ENCODE data around the gene NPC2. TPM values are rescaled to one million over a fixed set of nuclear protein-coding genes. Genes with fewer than 3 reads are reported as not detected.

NPC2 gene
- total RNA-seq, 1 experiment from 2014 or later = 87.1 TPM

GRCh38 chr14:74524076-74524811 is 31.1 kb upstream of the NPC2 start:
- in situ Hi-C loops (cut with HindIII; ENCODE audit: low pct_unique_long_range_greater_than_20kb, low sequenced_read_pairs) = no loop called here
- DNase-seq (ENCODE audit: low read depth) = no peak

- in situ Hi-C loops (cut with HindIII; ENCODE audit: low pct_unique_long_range_greater_than_20kb, low sequenced_read_pairs) = no loop called here
- DNase-seq (ENCODE audit: low read depth) = no peak
These were observed 29.6 kb upstream of the NPC2 start for GRCh38 chr14:74522740-74523139.

GRCh38 chr14:74521756-74522155 is 28.7 kb upstream of the NPC2 start:
- DNase-seq (ENCODE audit: low read depth) = no peak
- in situ Hi-C loops (cut with HindIII; ENCODE audit: low pct_unique_long_range_greater_than_20kb, low sequenced_read_pairs) = no loop called here

- no peak for DNase-seq (ENCODE audit: low read depth)
- in situ Hi-C loops (cut with HindIII; ENCODE audit: low pct_unique_long_range_greater_than_20kb, low sequenced_read_pairs) = no loop called here
These were observed 26.4 kb upstream of the NPC2 start for GRCh38 chr14:74519316-74520074.

GRCh38 chr14:74518221-74518620 is 25.1 kb upstream of the NPC2 start:
- DNase-seq (ENCODE audit: low read depth) = no peak
- in situ Hi-C loops (cut with HindIII; ENCODE audit: low pct_unique_long_range_greater_than_20kb, low sequenced_read_pairs) = no loop called here

- in situ Hi-C loops (cut with HindIII; ENCODE audit: low pct_unique_long_range_greater_than_20kb, low sequenced_read_pairs) = no loop called here
- DNase-seq (ENCODE audit: low read depth) = no peak
These were observed 24.6 kb upstream of the NPC2 start for GRCh38 chr14:74517731-74518130.

- DNase-seq (ENCODE audit: low read depth) = peak; percentile 15
- in situ Hi-C loops (cut with HindIII; ENCODE audit: low pct_unique_long_range_greater_than_20kb, low sequenced_read_pairs) = no loop called here
These were observed 23.5 kb upstream of the NPC2 start for GRCh38 chr14:74516451-74517160.

- in situ Hi-C loops (cut with HindIII; ENCODE audit: low pct_unique_long_range_greater_than_20kb, low sequenced_read_pairs) = no loop called here
- DNase-seq (ENCODE audit: low read depth) = no peak
These were observed 22.8 kb upstream of the NPC2 start for GRCh38 chr14:74515891-74516412.

- DNase-seq (ENCODE audit: low read depth) = no peak
- in situ Hi-C loops (cut with HindIII; ENCODE audit: low pct_unique_long_range_greater_than_20kb, low sequenced_read_pairs) = no loop called here
These were observed 21.4 kb upstream of the NPC2 start for GRCh38 chr14:74514471-74514941.

GRCh38 chr14:74511966-74512830 is 19.1 kb upstream of the NPC2 start:
- in situ Hi-C loops (cut with HindIII; ENCODE audit: low pct_unique_long_range_greater_than_20kb, low sequenced_read_pairs) = no loop called here

GRCh38 chr14:74510959-74511409 is 17.9 kb upstream of the NPC2 start:
- in situ Hi-C loops (cut with HindIII; ENCODE audit: low pct_unique_long_range_greater_than_20kb, low sequenced_read_pairs) = no loop called here
- no peak for DNase-seq (ENCODE audit: low read depth)

More at GRCh38 chr14:74511966-74512830, 19.1 kb upstream of the NPC2 start:
- no peak for DNase-seq (ENCODE audit: low read depth)

GRCh38 chr14:74510223-74510931 is 17.3 kb upstream of the NPC2 start:
- in situ Hi-C loops (cut with HindIII; ENCODE audit: low pct_unique_long_range_greater_than_20kb, low sequenced_read_pairs) = no loop called here
- no peak for DNase-seq (ENCODE audit: low read depth)

GRCh38 chr14:74509587-74510222 is 16.6 kb upstream of the NPC2 start:
- in situ Hi-C loops (cut with HindIII; ENCODE audit: low pct_unique_long_range_greater_than_20kb, low sequenced_read_pairs) = no loop called here

GRCh38 chr14:74508844-74509428 is 15.8 kb upstream of the NPC2 start:
- in situ Hi-C loops (cut with HindIII; ENCODE audit: low pct_unique_long_range_greater_than_20kb, low sequenced_read_pairs) = no loop called here
- no peak for DNase-seq (ENCODE audit: low read depth)

More at GRCh38 chr14:74509587-74510222, 16.6 kb upstream of the NPC2 start:
- no peak for DNase-seq (ENCODE audit: low read depth)

GRCh38 chr14:74508292-74508731 is 15.2 kb upstream of the NPC2 start:
- in situ Hi-C loops (cut with HindIII; ENCODE audit: low pct_unique_long_range_greater_than_20kb, low sequenced_read_pairs) = no loop called here
- no peak for DNase-seq (ENCODE audit: low read depth)

- DNase-seq (ENCODE audit: low read depth) = no peak
- in situ Hi-C loops (cut with HindIII; ENCODE audit: low pct_unique_long_range_greater_than_20kb, low sequenced_read_pairs) = no loop called here
These were observed 14.7 kb upstream of the NPC2 start for GRCh38 chr14:74507840-74508239.

All from Caki2 (cell line).